Measurements from ENCODE around the gene PPFIA1. TPM values are rescaled to one million over a fixed set of nuclear protein-coding genes. Genes with fewer than 3 reads are reported as not detected.

Gene PPFIA1
- total and polyA plus RNA-seq, 2 of the 8 experiments (the other 6 are each of a cell fraction or from before 2014, with no cell fraction given), result 44.3 to 73.5 TPM

- ChIA-PET POLR2A (ENCODE audit: partially characterized antibody) (interaction anchor here (1.5 kb wide), 1 partner anchor 13 kb away, joined by 7 read pairs; no protein-coding TSS in a partner anchor), CTCF (ENCODE audit: partially characterized antibody) (interaction anchor here (0.7 to 1.6 kb wide), 3 partner anchors 10 to 63 kb away, joined by 3 read pairs; no protein-coding TSS in a partner anchor)
- no peak overlapping the region for H2BK120ac ChIP-seq (replicated peaks; ENCODE audit: low read depth, low read length)
- H3K23me2 ChIP-seq (ENCODE audit: low read depth, low read length), result peaks cover 10% of the 10 kb centered on the region
- peaks cover 0 to 35% of the 10 kb centered on the region in 2 experiments; a peak in 2 of 4 replicates for H3K79me2 ChIP-seq (ENCODE audit: control insufficient read depth in 1 of 2, insufficient read depth in 2 of 2, low read length in 2 of 2)
- no peak overlapping the region; the same call in 1 of the 2 replicates for H4K8ac ChIP-seq (ENCODE audit: extremely low read depth, insufficient read depth, low read length)
- FAIRE-seq, result no peak
- H4K20me1 ChIP-seq (replicated peaks in 1 of 2; ENCODE audit: control insufficient read depth in 1 of 2, insufficient read depth in 2 of 2, low read length in 2 of 2), result peaks cover 0 to 9% of the 10 kb centered on the region in 2 experiments
- H2BK20ac ChIP-seq (ENCODE audit: low read length), result no peak overlapping the region
- TF ChIP-seq SRF (IDR thresholded peaks at IDR 0.05; ENCODE audit: low read depth, low read length) (no peak), CHD1 (IDR thresholded peaks at IDR 0.05; ENCODE audit: low read depth, low read length) (no peak)
- no peak overlapping the region for H3K9ac ChIP-seq (replicated peaks in 1 of 4; ENCODE audit: extremely low read depth in 1 of 4, low read depth in 3 of 4, low read length in 3 of 4)
- no peak overlapping the region for H2BK5ac ChIP-seq (ENCODE audit: low read depth, low read length)
- H3K27ac ChIP-seq (ENCODE audit: low read depth, low read length), result no peak overlapping the region
- no peak overlapping the region for H4K5ac ChIP-seq (ENCODE audit: insufficient read length, low read depth, low read length)
- H3K79me1 ChIP-seq (ENCODE audit: low read depth, low read length), result peaks cover 4% of the 10 kb centered on the region
- WGBS, 2 experiments (ENCODE audit: extremely low coverage in 1 of 2, insufficient coverage in 1 of 2, insufficient read length in 1 of 2, insufficient replicate concordance in 2 of 2, low coverage in 1 of 2, low lambda C conversion rate in 2 of 2, missing lambda C conversion rate in 1 of 2), result 93% methylated on average over 15 of the region's 15 CpGs; no CpG with 5 or more reads in 1 of the 2 experiments
- H3K36me3 ChIP-seq (ENCODE audit: control insufficient read depth in 2 of 4, insufficient read depth in 4 of 4, low read length in 3 of 4), result peaks cover 0 to 8% (median 2%) of the 10 kb centered on the region in 4 experiments; a peak in 2 of 8 replicates
- no peak overlapping the region for H3K18ac ChIP-seq (ENCODE audit: extremely low read depth, low read length)
- no peak overlapping the region for H4K91ac ChIP-seq (replicated peaks; ENCODE audit: insufficient read length, low read length)
- no peaks in the 10 kb centered on the region for H3K9me3 ChIP-seq (ENCODE audit: insufficient read depth in 2 of 2, low read depth in 1 of 2, low read length in 1 of 2)
- H3K4me1 ChIP-seq (replicated peaks in 1 of 4; ENCODE audit: control insufficient read depth in 3 of 4, insufficient read depth in 4 of 4, low read length in 3 of 4), result peaks cover 5 to 13% (median 11%) of the 10 kb centered on the region in 4 experiments
- no peaks in the 10 kb centered on the region for H3K27me3 ChIP-seq (replicated peaks in 1 of 4; ENCODE audit: control insufficient read depth in 3 of 4, extremely low read depth in 1 of 4, insufficient read depth in 3 of 4, low read length in 3 of 4)
- H3K14ac ChIP-seq (ENCODE audit: insufficient read length), result no peak overlapping the region
- H3K23ac ChIP-seq (ENCODE audit: insufficient read length), result no peak overlapping the region
- H3K4ac ChIP-seq (replicated peaks; ENCODE audit: insufficient read length, low read depth, low read length), result no peak overlapping the region
- H2BK12ac ChIP-seq (ENCODE audit: low read depth, low read length), result no peak overlapping the region
- no peak overlapping the region for H3K4me2 ChIP-seq (ENCODE audit: insufficient read depth in 1 of 2, low read depth in 2 of 2, low read length in 2 of 2)
- no peak overlapping the region for H2AFZ ChIP-seq (ENCODE audit: low read length)
- no peak overlapping the region for H2BK15ac ChIP-seq (ENCODE audit: low read length)
- DNase-seq (ENCODE audit: low read depth in 1 of 2, low spot score in 2 of 2), result no peak
- no peak overlapping the region for H3K56ac ChIP-seq (replicated peaks; ENCODE audit: insufficient read length, low read depth, low read length)
- no peak overlapping the region for H3K4me3 ChIP-seq (ENCODE audit: extremely low read depth in 1 of 4, insufficient read depth in 2 of 4, low read depth in 3 of 4, low read length in 4 of 4)
- no peak overlapping the region for H2AK5ac ChIP-seq (ENCODE audit: low read depth, low read length)
Measured at GRCh38 chr11:70394211-70394950, 123.9 kb downstream of the PPFIA1 start.

All from H1 (cell line).